NCI-H510A treated with DMSO at 0.1 percent for 48 hours (cell line): ENCODE data around the gene ZBTB11.
"Not testable (repeated sequence)": the region's sequence is repeated elsewhere in the genome, so short reads cannot be mapped to it uniquely, and the experiment has no call there.

ENCODE experiments used
- DNase-seq: peaks from one replicate; lab custom pipeline; 2025; lab: John Stamatoyannopoulos, UW

Gene ZBTB11

GRCh38 chr3:101690972-101691371, 14.0 kb upstream of the ZBTB11 start:
- DNase-seq, result no peak

DNA sequence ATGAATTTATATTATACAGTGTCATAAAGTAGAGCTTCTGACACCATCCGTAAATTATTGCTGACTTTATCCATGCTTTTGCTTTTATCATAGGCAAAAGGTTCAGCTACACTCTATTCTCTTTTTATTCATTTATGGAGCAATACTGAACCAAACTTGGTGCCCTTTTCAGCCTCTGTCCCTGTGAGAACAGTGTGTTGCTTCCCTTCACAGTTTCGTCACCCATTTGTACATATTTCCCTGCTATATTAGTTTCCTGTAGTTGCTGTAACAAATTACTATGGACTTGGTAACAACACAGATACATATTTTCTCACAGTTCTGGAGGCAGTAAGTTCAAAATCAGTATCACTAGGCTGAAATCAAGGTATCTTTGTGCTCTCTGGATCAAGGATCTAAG, 12.4 kb upstream of the ZBTB11 start:
- DNase-seq, result no peak

GRCh38 chr3:101687142-101687931, 10.4 kb upstream of the ZBTB11 start:
- DNase-seq, result no peak

- no peak for DNase-seq
Measured at GRCh38 chr3:101685870-101686307, 9.0 kb upstream of the ZBTB11 start.

- DNase-seq, result no peak
Measured at GRCh38 chr3:101685050-101685400, 8.1 kb upstream of the ZBTB11 start.

DNA sequence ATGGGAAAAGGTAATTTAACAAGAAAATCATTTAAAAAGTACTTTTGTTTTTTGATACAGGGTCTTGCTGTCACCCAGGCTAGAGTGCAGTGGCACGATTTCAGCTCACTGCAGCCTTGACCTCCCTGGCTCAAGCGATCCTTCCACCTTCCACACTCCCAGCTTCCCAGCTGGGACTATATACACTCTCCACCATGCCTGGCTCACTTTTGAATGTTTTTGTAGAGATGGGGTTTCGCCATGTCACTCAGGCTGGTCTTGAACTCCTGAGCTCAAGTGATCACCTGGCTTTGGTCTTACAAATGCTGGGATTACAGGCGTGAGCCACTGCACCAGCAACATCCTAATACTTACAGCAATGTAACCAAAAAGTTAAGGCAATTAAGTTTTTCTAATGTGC, 3.5 kb upstream of the ZBTB11 start:
- DNase-seq, result no peak

- not testable (repeated sequence) for DNase-seq
Measured at GRCh38 chr3:101678837-101679236, 1.9 kb upstream of the ZBTB11 start.

GRCh38 chr3:101677436-101678286, 729 bp upstream of the ZBTB11 start:
- DNase-seq, result no peak

DNA sequence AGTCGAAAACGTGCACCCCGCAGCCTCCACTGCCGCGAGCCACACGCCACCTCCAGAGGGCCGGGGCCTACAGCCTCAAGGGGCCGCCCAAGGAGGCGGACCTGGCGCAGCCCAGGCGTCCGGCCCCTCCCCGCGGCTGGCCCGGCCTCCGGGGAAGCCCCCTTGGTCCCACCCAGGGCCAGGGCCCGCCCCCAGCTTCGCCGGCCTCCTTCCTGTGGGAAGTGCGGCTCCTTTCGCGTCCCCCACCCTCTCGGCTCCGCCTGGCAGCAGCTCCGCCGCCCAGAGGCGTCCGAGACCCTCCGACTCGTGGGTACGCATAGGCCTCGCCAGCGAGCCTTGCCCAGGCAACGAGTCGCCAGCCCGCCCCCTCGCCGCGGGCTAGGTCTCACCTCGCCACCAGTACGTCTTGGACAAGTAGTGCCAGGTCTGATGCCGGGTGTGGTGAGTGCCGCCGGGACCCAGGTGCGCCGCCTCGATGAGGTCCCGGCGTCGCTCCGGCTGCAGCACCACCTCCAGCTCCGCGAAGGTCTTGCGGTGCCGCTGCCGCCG, 642 bp downstream of the ZBTB11 start:
- DNase-seq, result no peak

DNA sequence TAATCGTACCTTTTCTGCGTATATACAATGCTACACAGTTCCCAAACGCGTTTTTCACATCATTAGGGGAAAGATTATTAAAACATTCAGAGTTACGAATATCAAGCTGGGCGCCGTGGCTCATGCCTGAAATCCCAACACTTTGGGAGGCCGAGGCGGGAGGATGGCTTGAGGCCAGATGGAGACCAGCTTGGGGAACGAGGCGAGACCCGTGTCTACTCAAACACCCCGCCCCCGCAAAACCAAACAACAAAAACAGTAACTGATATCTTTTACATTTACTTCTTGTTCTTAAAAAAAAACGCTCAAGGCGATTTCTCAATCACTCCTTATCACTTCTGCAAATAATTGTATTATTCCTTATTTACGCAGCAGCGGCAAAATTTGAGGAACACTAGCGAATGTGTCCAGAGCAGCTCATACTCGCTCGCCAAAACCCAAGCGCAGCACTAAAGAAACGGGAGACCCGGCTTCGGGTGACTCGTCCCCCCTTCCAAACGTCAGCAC, 1.2 kb downstream of the ZBTB11 start:
- no peak for DNase-seq

DNA sequence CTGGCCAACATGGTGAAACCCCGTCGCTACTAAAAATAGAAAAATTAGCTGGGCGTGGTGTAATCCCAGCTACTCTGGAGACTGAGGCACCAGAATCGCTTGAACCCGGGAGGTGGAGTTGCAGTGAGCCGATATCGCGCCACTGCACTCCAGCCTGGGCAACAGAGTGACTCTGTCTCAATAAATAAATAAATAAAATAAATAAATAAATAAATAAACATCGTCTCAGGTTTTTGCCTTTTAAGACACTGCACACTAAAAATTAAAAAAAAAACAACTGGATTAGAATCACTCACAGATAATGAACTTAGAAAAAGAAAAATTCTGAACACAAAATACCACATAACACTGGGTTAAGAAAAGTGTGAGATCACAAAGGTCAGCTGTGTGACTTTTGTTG, 2.4 kb downstream of the ZBTB11 start:
- DNase-seq, result no peak

- DNase-seq, result no peak
Measured at GRCh38 chr3:101673953-101674352, 3.0 kb downstream of the ZBTB11 start.

DNA sequence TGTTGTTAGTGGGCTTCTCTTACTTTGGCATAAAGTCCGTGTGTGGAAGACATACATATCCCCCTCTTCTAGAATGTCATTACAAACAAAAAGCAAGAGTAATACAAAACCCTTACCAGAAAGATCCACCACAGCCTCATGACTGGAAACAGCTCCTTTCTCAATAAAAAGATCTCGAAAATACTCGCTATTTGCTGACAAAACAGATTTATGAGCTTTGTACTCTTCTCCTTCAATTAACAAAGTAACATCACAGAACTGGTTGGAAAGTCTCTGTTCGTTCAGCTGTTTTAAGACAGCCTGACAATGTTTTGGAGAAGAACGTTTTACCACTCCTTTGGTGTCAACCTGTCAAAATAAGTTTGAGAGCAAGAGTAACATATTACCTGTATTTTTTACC, 5.9 kb downstream of the ZBTB11 start:
- DNase-seq, result no peak

- no peak for DNase-seq
Measured at GRCh38 chr3:101667844-101668243, 9.1 kb downstream of the ZBTB11 start.

DNA sequence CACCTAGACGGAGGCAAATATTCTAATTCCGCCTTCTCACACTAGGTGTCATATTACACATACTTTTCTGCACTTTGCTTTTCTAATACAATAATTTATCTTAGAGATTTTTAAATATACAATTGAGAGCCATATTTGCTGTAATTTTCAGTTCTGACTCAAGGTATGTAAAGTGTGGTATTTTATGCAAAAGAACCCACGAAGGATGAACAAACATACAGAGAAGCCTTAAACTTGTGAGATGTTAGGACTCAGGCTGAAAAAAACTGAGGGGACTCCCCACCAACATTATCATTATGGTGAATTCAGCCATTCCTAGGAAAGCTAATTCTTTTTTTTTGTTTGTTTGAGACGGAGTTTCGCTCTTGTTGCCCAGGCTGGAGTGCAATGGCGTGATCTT, 9.6 kb downstream of the ZBTB11 start:
- no peak for DNase-seq

DNA sequence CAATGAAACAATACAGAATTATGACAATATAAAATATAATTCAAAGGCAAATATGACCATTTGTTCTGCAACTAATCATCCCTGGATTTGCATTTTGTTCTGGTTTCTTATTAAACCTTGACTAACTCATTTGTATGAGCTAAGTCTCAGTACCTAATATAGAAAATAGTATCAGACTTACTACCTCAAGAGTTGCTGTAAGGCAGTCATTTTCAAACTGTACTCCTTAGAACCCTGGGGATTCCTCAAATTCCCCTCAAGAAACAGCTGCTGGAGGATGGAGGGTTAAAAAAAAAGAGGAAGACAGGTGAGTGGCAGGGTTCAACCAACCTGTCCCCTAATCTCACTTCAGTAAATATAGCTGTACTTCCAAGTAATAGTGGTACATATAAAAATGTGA, 11.1 kb downstream of the ZBTB11 start:
- no peak for DNase-seq

DNA sequence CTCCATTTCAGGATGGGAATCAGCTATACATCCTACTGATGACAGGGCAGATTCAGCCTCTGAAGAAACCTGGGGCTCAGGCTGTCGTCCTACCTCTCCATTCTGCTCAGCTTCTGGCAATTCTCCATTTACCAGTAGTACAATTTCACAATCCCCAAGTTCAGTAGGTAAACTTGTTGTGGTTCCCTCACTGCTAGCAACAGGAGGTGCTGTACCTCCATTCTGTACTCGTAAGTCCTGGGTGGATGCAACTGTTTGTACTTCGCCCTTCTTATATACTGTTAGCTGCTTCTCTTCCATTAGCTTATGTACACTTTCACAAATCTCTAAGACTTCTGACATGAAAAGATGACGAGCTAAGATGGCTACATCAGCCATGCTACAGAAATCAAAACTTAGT, 11.6 kb downstream of the ZBTB11 start:
- DNase-seq, result no peak

GRCh38 chr3:101660714-101661113, 16.2 kb downstream of the ZBTB11 start:
- no peak for DNase-seq

DNA sequence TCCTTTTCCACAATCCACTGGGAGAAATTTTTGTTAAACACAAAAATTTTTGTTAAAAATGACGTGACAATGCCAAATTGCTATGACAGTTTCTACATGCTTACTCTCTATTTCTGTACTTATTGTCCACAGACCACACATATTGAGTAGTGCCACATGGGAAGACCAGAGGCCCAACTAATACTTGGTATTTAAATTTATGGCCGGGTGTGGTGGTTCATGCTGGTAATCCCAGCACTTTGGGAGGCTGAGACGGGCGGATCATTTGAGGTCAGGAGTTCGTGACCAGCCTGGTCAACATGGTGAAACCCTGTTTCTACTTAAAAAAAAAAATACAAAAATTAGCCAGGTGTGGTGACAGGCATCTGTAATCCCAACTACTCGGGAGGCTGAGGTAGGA, 20.3 kb downstream of the ZBTB11 start:
- no peak for DNase-seq

DNA sequence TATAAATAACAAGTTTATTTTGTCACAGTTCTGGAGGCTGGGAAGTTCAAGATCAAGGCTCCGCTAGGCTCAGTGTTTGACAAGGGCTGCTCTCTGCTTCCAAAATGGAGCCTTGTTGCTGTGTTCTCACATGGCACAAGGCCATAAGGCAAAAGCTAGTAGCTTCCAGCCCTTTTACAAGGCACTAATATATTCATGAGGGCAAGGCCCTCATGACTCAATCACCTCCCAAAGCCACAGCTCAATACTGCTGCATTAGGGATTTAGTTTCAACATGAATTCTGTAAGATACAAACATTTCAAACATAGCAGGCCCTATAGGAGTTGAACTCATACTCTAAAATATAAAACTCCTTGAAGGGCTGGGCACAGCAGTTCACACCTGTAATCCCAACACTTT, 30.2 kb downstream of the ZBTB11 start:
- no peak for DNase-seq

- DNase-seq, result no peak
Measured at GRCh38 chr3:101643861-101644613, 32.9 kb downstream of the ZBTB11 start.
